ENCODE results near the gene ISCU. TPM values are rescaled to one million over a fixed set of nuclear protein-coding genes. Genes with fewer than 3 reads are reported as not detected.
"Not testable (repeated sequence)": the region's sequence is repeated elsewhere in the genome, so short reads cannot be mapped to it uniquely, and the experiment has no call there.

Gene ISCU
- total RNA-seq, 1 donor from 2014 or later = 134 TPM

GRCh38 chr12:108616941-108617858 lies 54.8 kb downstream of the ISCU start:
- Histone ChIP-seq H3K4me3 (ENCODE audit: low read depth, low read length) (no peak overlapping the region), H3K27me3 (ENCODE audit: control insufficient read depth, insufficient read depth, low read length) (no peaks in the 10 kb centered on the region), H3K36me3 (ENCODE audit: control insufficient read depth, insufficient read depth, low read length) (no peaks in the 10 kb centered on the region)
- no peak for DNase-seq (ENCODE audit: low read depth)
- TF ChIP-seq, protein P1, sequence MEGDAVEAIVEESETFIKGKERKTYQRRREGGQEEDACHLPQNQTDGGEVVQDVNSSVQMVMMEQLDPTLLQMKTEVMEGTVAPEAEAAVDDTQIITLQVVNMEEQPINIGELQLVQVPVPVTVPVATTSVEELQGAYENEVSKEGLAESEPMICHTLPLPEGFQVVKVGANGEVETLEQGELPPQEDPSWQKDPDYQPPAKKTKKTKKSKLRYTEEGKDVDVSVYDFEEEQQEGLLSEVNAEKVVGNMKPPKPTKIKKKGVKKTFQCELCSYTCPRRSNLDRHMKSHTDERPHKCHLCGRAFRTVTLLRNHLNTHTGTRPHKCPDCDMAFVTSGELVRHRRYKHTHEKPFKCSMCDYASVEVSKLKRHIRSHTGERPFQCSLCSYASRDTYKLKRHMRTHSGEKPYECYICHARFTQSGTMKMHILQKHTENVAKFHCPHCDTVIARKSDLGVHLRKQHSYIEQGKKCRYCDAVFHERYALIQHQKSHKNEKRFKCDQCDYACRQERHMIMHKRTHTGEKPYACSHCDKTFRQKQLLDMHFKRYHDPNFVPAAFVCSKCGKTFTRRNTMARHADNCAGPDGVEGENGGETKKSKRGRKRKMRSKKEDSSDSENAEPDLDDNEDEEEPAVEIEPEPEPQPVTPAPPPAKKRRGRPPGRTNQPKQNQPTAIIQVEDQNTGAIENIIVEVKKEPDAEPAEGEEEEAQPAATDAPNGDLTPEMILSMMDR (IDR thresholded peaks at IDR 0.05; ENCODE audit: insufficient read depth, low read length, poor library complexity, severe bottlenecking) = no peak

GRCh38 chr12:108618079-108618952 lies 55.9 kb downstream of the ISCU start:
- Histone ChIP-seq H3K27me3 (ENCODE audit: control insufficient read depth, insufficient read depth, low read length) (no peaks in the 10 kb centered on the region), H3K4me3 (ENCODE audit: low read depth, low read length) (no peak overlapping the region), H3K36me3 (ENCODE audit: control insufficient read depth, insufficient read depth, low read length) (no peaks in the 10 kb centered on the region)
- TF ChIP-seq, protein P1 (IDR thresholded peaks at IDR 0.05; ENCODE audit: insufficient read depth, low read length, poor library complexity, severe bottlenecking) = peak; percentile 97
- no peak for DNase-seq (ENCODE audit: low read depth)

GRCh38 chr12:108618953-108619274 lies 56.5 kb downstream of the ISCU start:
- H3K4me3 ChIP-seq (ENCODE audit: low read depth, low read length); H3K27me3 ChIP-seq (ENCODE audit: control insufficient read depth, insufficient read depth, low read length); DNase-seq (ENCODE audit: low read depth); H3K36me3 ChIP-seq (ENCODE audit: control insufficient read depth, insufficient read depth, low read length): not testable (repeated sequence)

Other genes with a start within 250 kb of the ISCU start
- under 0.01 and 1.4 TPM in 2 replicates for gene CMKLR1, start 223.3 kb upstream of the ISCU start, total RNA-seq
- 6.9 and 8.4 TPM in 2 replicates for gene FICD, start 47.3 kb upstream of the ISCU start, total RNA-seq
- 40.3 and 56.0 TPM in 2 replicates for gene SART3, start 1.4 kb upstream of the ISCU start, total RNA-seq
- not detected in 2 replicates for gene TMEM119, start 35.5 kb downstream of the ISCU start, total RNA-seq
- gene SELPLG, start 71.3 kb downstream of the ISCU start, total RNA-seq = 0.34 and 0.42 TPM in 2 replicates
- gene CORO1C, start 168.9 kb downstream of the ISCU start, total RNA-seq = 164 TPM in 2 replicates